GM13976 (cell line): Measurements from ENCODE around the gene SLC35E2B.
A peak's percentile ranks its signal among the peaks of the same experiment; 100 is the strongest.
"Not testable (repeated sequence)": the region's sequence is repeated elsewhere in the genome, so short reads cannot be mapped to it uniquely, and the experiment has no call there.

ENCODE experiments used
- DNase-seq: peaks from one replicate; pipeline ENCODE4 v3.0.0; 2012; ENCODE audit warnings: low spot score
- in situ Hi-C: fragments of 300-500 bp; cut with MboI; formaldehyde crosslinking; loops from one replicate; pipeline ENCODE4 v1.12.0; 2022; ENCODE audit warnings: low sequenced_read_pairs, mixed read lengths, inconsistent platforms; ENCODE audit not compliant: unreplicated experiment
- TF ChIP-seq, protein P1 (sequence below): IDR thresholded peaks from 2 replicates; pipeline ENCODE4 v1.5.1; 2012; ENCODE audit warnings: borderline replicate concordance, mild to moderate bottlenecking; ENCODE audit not compliant: insufficient read depth; ENCODE audit errors: extremely low read depth, missing control alignments, control extremely low read depth

Gene SLC35E2B

DNA sequence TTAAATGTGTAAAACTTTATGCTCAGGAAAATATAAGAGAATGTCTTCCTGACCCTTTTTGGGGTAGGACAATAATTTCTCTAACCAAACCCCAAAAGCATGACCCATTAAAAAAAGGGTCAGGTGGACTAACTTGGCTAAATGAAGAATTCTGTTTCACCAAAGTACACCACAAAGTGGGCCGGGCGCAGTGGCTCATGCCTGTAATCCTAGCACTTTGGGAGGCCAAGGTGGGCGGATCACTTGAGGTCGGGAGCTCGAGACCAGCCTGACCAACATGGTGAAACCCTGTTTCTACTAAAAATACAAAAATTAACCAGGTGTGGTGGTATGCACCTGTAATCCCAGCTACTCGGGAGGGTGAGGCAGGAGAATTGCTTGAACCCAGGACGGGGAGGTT is 3.1 kb downstream of the SLC35E2B start:
- DNase-seq, in situ Hi-C loops: not testable (repeated sequence)

DNA sequence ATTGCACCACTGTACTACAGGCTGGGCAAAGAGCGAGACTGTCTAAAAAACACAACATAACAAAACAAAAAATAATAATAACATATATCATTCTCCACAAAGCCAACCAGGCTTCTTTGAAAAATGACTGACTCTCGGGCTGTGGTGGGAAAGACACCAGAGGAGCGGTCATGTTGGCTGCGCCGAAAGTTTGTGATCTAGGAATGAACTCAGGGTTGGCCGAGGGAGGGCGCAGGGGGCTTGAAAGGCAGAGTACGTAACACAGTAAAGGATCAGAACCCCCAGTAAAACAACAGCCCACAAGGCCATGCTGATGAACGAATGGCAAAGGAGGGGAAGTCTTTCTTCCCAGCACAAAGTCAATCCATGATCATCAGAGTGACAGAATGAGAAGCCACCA is 4.7 kb downstream of the SLC35E2B start:
- TF ChIP-seq, protein P1, sequence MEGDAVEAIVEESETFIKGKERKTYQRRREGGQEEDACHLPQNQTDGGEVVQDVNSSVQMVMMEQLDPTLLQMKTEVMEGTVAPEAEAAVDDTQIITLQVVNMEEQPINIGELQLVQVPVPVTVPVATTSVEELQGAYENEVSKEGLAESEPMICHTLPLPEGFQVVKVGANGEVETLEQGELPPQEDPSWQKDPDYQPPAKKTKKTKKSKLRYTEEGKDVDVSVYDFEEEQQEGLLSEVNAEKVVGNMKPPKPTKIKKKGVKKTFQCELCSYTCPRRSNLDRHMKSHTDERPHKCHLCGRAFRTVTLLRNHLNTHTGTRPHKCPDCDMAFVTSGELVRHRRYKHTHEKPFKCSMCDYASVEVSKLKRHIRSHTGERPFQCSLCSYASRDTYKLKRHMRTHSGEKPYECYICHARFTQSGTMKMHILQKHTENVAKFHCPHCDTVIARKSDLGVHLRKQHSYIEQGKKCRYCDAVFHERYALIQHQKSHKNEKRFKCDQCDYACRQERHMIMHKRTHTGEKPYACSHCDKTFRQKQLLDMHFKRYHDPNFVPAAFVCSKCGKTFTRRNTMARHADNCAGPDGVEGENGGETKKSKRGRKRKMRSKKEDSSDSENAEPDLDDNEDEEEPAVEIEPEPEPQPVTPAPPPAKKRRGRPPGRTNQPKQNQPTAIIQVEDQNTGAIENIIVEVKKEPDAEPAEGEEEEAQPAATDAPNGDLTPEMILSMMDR = no peak

DNA sequence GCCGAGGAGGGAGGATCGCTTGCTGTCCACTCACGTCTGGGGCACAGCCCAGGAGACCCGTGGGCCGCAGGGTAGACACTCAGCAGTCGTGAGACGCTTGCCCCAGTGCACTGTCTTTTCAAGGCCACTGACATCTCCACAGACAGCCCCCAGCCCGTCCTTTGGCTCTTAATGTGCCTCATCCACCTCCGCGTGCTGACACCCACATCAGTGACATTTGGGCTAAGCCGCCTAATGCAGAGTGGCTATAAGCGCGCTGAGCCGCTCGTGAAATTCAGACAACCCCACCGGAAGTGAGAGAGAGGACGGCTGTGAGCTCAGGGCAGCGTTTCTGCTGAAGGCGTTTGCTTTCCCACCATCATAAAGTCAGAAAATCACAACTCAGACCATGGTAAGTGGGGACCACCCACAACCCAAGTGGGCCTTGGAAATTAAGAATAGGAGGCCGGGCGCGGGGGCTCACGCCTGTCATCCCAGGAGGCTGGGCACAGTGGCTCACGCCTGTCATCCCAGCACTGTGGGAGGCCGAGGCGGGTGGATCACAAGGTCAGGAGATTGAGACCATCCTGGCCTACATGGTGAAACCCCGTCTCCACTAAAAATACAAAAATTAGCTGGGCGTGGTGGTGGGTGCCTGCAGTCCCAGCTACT is 8.4 kb downstream of the SLC35E2B start:
- in situ Hi-C loops = no loop called here
- TF ChIP-seq, protein P1 = no peak
- no peak for DNase-seq

More for the DNA sequence above, 4.7 kb downstream of the SLC35E2B start:
- peak; percentile 16 for DNase-seq
- in situ Hi-C loops = no loop called here

DNA sequence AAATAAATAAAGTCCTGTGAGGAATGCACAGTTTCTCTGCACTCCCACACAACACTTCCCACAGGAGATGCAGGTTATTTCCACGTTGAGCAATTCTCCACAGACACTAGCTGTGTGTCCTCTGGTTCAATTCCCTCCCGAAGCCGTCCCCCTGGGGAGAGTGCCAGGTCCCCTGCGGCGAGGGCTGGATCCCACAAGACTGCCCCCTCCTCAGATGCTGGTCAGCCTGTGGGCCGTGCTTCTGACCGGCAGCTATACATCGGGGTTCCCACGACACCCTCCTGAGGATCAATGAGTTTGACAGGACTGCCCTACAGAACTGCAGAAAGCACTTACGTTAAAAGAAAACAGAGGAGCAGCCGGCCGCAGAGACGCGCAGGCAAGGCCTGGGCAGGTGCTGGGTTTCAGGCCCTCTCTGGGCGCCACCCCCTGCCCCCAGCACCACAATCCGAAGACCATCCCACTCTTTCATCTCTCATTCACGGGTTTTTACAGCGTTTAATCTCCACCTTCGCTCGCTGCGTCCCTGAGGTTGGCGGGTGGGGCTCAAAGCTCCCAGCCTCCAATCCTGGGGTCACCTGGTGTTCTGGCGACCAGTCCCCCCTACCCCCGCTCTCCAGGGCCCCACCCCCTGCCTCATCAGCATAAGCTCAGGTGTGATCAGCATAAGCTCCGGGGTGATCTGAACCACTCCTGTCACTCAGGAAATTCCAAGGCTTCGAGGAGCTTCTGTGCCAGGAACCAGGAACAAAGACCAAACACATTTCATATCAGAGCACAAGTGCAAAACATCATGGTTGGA is 9.3 kb downstream of the SLC35E2B start:
- TF ChIP-seq, protein P1 = no peak
- DNase-seq = no peak
- in situ Hi-C loops = no loop called here

DNA sequence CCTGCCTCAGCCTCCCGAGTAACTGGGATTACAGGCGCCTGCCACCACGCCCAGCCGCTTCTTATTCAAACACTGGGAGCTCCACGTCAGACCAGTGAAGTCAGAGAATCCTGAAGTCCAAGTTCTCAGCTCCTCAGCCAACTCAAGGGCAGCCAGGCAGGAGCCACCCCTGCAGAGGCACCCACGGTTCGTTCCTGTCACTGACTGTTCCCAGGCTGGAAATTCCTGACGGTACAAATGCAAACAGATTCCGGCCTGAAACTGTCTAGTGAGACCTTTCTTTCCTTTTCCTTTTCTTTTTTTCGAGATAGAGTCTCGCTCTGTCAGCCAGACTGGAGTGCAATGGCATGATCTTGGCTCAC is 11.7 kb downstream of the SLC35E2B start:
- TF ChIP-seq, protein P1 = no peak

DNA sequence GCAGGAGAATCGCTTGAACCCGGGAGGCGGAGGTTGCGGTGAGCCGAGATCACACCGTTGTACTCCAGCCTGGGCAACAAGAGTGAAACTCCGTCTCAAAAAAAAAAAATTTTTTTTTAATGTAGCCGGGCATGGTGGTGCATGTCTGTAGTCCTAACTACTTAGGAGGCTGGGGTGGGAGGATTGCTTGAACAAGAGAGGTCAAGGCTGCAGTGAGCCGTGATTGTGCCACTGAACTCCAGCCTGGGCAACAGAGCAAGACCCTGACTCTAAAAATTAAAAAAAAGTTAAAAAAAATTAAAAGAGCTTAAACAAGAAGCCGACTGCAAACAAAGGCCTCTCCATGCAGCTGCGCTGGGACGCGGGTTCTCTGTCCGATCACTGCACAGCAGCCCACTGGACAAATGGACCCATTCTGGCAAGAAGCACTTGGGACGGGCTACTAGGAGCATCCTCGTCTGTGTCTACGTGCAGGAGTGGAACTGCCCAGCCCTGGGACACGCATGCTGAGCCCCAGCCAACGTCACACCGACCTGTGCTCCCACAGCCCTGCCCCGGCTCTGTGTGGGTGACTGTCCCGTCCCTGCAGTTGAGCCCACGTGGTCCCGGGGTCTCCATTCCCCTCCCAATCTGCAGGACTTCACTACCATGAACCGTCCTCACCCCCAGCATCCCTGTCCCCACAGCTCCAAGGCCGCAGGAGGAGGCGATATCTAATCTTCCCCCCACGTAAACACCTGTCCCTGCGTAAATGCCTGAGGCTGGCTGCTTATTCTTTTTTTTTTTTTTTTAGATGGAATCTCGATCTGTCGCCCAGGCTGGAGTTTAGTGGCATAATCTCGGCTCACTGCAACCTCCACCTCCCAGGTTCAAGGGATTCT is 12.3 kb downstream of the SLC35E2B start:
- DNase-seq = no peak
- in situ Hi-C loops = no loop called here
- TF ChIP-seq, protein P1 = no peak

More for the DNA sequence above, 11.7 kb downstream of the SLC35E2B start:
- no peak for DNase-seq
- in situ Hi-C loops = no loop called here
